Right lobe of liver (tissue), 6 donors: Measurements from ENCODE around the gene SLC24A2. TPM values are rescaled to one million over a fixed set of nuclear protein-coding genes. Genes with fewer than 3 reads are reported as not detected.

ENCODE experiments used
- ATAC-seq, 4 donors: fragments of 200-7000 bp; cut with Tn5 transposase; one replicate each; pipeline ENCODE4 v1.9.1; 2020; ENCODE audit warnings: mild to moderate bottlenecking in 4 of 4, moderate library complexity in 4 of 4
- DNase-seq, 3 donors: peaks; one replicate each; pipeline ENCODE4 v3.0.0-alpha.2; 2020
- H3K27ac ChIP-seq, 3 donors: fragments of 200-600 bp; one replicate each; pipeline ENCODE4 v1.8.0; 2022
- H3K27me3 ChIP-seq, 2 donors: fragments of 200-600 bp; one replicate each; pipeline ENCODE4 v1.8.0; 2022
- H3K36me3 ChIP-seq, 4 donors: fragments of 200-600 bp; sonication (generic) in 1 of 4; one replicate each; pipeline versions ENCODE4 v1.5.1 to v1.8.0; 2017 to 2022; ENCODE audit warnings: control low read depth in 1 of 4
- H3K4me1 ChIP-seq, 4 donors: fragments of 200-600 bp; sonication (generic) in 1 of 4; one replicate each; pipeline versions ENCODE4 v1.5.1 to v1.8.0; 2017 to 2022; ENCODE audit warnings: control low read depth in 1 of 4
- H3K4me3 ChIP-seq, 3 donors: fragments of 200-600 bp; one replicate each; pipeline ENCODE4 v1.8.0; 2022
- H3K9me3 ChIP-seq, 4 donors: fragments of 200-600 bp; sonication (generic) in 1 of 4; one replicate each; pipeline versions ENCODE4 v1.5.1 to v1.8.0; 2017 to 2022; ENCODE audit warnings: control low read depth in 1 of 4
- POLR2A ChIP-seq: fragments of 450-650 bp; IDR thresholded peaks from one replicate; pipeline ENCODE4 v1.6.1; 2017; ENCODE audit warnings: antibody characterized with exemption, mild to moderate bottlenecking
- WGBS: methylation state at CpG from one replicate; pipeline ENCODE4 v1.1.6; 2018; ENCODE audit warnings: low coverage, low lambda C conversion rate; ENCODE audit not compliant: insufficient coverage; ENCODE audit errors: missing lambda C conversion rate; 5-methylcytosine and 5-hydroxymethylcytosine counted together
- intact Hi-C, 2 donors: fragments of 100-400 bp; cut with DNase I; formaldehyde crosslinking; loops; one replicate each; pipeline versions ENCODE4 v1.11.2 to v1.14.1; 2022
- total RNA-seq, 6 experiments: library from RNA; depleted of rRNA in 2 of 6; stranded (reverse); fragments of >200 nt in 2 of 6; fragmentation: NEBNext Ultra II Directional in 3 of 6; extraction: Animal tissue kit (Norgen Biotek cat#: 25700) in 3 of 6; gene quantifications; one replicate each; pipeline versions ENCODE4 v1.1.0 to v1.2.4, GENCODE V29; 2016 to 2023
- TF ChIP-seq, protein P1 (sequence below), 4 donors: fragments of 200-600 bp in 3 of 4; fragments of 450-650 bp in 1 of 4; IDR thresholded peaks; one replicate each; pipeline versions ENCODE4 v1.5.1 to v1.8.0; 2016 to 2022; ENCODE audit warnings: antibody characterized with exemption in 4 of 4, mild to moderate bottlenecking in 2 of 4
- donor health status: DM: no; HTN: yes; CAD: no.
- donor health status: DM: no; HTN: no; CAD: no.
- donor health status: DM: no; HTN: no; CAD: no.
- donor health status: DM: no; HTN: yes; CAD: no.
- donor health status: DM: no; HTN: yes; CAD: no.

SLC24A2 gene
- total RNA-seq, 6 experiments from 2014 or later: under 0.01 to 0.16 (median 0.14) TPM; not detected in 2

GRCh38 chr9:19800884-19801283 is 12.0 kb upstream of the SLC24A2 start:
- Histone ChIP-seq H3K9me3 (no peaks in the 10 kb centered on the region), H3K27me3 (no peaks in the 10 kb centered on the region), H3K36me3 (no peaks in the 10 kb centered on the region), H3K4me3 (no peak overlapping the region), H3K27ac (no peak overlapping the region), H3K4me1 (no peaks in the 10 kb centered on the region)
- intact Hi-C loops: no loop called here
- ATAC-seq (no peak), DNase-seq (no peak)
- 34% methylated on average over 4 of the region's 6 CpGs for WGBS
- TF ChIP-seq, protein P1, sequence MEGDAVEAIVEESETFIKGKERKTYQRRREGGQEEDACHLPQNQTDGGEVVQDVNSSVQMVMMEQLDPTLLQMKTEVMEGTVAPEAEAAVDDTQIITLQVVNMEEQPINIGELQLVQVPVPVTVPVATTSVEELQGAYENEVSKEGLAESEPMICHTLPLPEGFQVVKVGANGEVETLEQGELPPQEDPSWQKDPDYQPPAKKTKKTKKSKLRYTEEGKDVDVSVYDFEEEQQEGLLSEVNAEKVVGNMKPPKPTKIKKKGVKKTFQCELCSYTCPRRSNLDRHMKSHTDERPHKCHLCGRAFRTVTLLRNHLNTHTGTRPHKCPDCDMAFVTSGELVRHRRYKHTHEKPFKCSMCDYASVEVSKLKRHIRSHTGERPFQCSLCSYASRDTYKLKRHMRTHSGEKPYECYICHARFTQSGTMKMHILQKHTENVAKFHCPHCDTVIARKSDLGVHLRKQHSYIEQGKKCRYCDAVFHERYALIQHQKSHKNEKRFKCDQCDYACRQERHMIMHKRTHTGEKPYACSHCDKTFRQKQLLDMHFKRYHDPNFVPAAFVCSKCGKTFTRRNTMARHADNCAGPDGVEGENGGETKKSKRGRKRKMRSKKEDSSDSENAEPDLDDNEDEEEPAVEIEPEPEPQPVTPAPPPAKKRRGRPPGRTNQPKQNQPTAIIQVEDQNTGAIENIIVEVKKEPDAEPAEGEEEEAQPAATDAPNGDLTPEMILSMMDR (IDR thresholded peaks at IDR 0.05): no peak
- TF ChIP-seq POLR2A: no peak

GRCh38 chr9:19799784-19800183 is 10.9 kb upstream of the SLC24A2 start:
- TF ChIP-seq POLR2A: no peak
- TF ChIP-seq, protein P1 (IDR thresholded peaks at IDR 0.05): no peak
- H3K9me3 ChIP-seq: no peaks in the 10 kb centered on the region
- ATAC-seq: no peak
- no peak for DNase-seq
- no peaks in the 10 kb centered on the region for H3K36me3 ChIP-seq
- intact Hi-C loops: no loop called here
- H3K27me3 ChIP-seq: no peaks in the 10 kb centered on the region
- no peaks in the 10 kb centered on the region for H3K4me1 ChIP-seq
- WGBS: 29% methylated on average over 3 of the region's 3 CpGs
- H3K27ac ChIP-seq: no peak overlapping the region
- H3K4me3 ChIP-seq: no peak overlapping the region

- Histone ChIP-seq H3K27me3 (no peaks in the 10 kb centered on the region), H3K27ac (no peak overlapping the region), H3K4me1 (no peaks in the 10 kb centered on the region), H3K36me3 (no peaks in the 10 kb centered on the region), H3K9me3 (no peaks in the 10 kb centered on the region), H3K4me3 (no peak overlapping the region)
- intact Hi-C loops: no loop called here
- ATAC-seq: no peak
- DNase-seq: no peak
- 1% methylated on average over 9 of the region's 24 CpGs for WGBS
- TF ChIP-seq, protein P1 (IDR thresholded peaks at IDR 0.05): no peak
- no peak for TF ChIP-seq POLR2A
These were observed 685 bp downstream of the SLC24A2 start for GRCh38 chr9:19788152-19788551.

DNA sequence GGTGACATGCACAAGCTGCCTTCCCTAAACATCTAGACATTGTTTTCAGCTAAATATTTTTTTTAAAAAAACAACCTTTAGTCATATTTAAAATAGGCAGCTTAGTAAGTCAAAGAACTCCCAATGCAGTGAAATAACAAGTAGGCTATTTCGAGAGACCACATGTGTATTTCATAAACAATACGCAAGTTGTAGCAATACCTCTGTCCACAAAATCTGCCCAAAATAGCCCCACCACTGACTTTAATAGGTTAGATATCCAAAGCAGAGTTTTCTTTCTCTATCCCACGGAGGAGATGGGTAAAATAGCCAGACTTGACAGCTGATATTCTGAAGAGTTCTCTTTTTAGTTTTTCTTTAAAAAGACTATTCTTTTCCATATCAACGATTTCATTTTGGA is 1.2 kb downstream of the SLC24A2 start:
- intact Hi-C loops: no loop called here
- Histone ChIP-seq H3K9me3 (no peaks in the 10 kb centered on the region), H3K4me3 (no peak overlapping the region), H3K4me1 (no peaks in the 10 kb centered on the region), H3K36me3 (no peaks in the 10 kb centered on the region), H3K27ac (no peak overlapping the region), H3K27me3 (no peaks in the 10 kb centered on the region)
- WGBS: 13% methylated on average over 4 of the region's 4 CpGs
- DNase-seq (no peak), ATAC-seq (no peak)
- TF ChIP-seq, protein P1 (IDR thresholded peaks at IDR 0.05): no peak
- no peak for TF ChIP-seq POLR2A

GRCh38 chr9:19785230-19785629 is 3.6 kb downstream of the SLC24A2 start:
- ATAC-seq (no peak), DNase-seq (no peak)
- no peaks in the 10 kb centered on the region for H3K9me3 ChIP-seq
- intact Hi-C loops: no loop called here
- no peaks in the 10 kb centered on the region for H3K4me1 ChIP-seq
- H3K4me3 ChIP-seq: no peak overlapping the region
- H3K27me3 ChIP-seq: no peaks in the 10 kb centered on the region
- no peaks in the 10 kb centered on the region for H3K36me3 ChIP-seq
- H3K27ac ChIP-seq: no peak overlapping the region
- WGBS: 22% methylated on average over 1 of the region's 1 CpG
- TF ChIP-seq POLR2A: no peak
- TF ChIP-seq, protein P1 (IDR thresholded peaks at IDR 0.05): no peak
